Right lobe of liver (tissue), 6 donors: ENCODE results near the gene ZNF79. TPM values are rescaled to one million over a fixed set of nuclear protein-coding genes. Genes with fewer than 3 reads are reported as not detected.
A peak's percentile ranks its signal among the peaks of the same experiment; 100 is the strongest.

ENCODE experiments used
- ATAC-seq, 4 donors: fragments of 200-7000 bp; cut with Tn5 transposase; one replicate each; pipeline ENCODE4 v1.9.1; 2020; ENCODE audit warnings: mild to moderate bottlenecking in 4 of 4, moderate library complexity in 4 of 4
- DNase-seq, 3 donors: peaks; one replicate each; pipeline ENCODE4 v3.0.0-alpha.2; 2020
- H3K27ac ChIP-seq, 3 donors: fragments of 200-600 bp; one replicate each; pipeline ENCODE4 v1.8.0; 2022
- H3K27me3 ChIP-seq, 2 donors: fragments of 200-600 bp; one replicate each; pipeline ENCODE4 v1.8.0; 2022
- H3K36me3 ChIP-seq, 4 donors: fragments of 200-600 bp; sonication (generic) in 1 of 4; one replicate each; pipeline versions ENCODE4 v1.5.1 to v1.8.0; 2017 to 2022; ENCODE audit warnings: control low read depth in 1 of 4
- H3K4me1 ChIP-seq, 4 donors: fragments of 200-600 bp; sonication (generic) in 1 of 4; one replicate each; pipeline versions ENCODE4 v1.5.1 to v1.8.0; 2017 to 2022; ENCODE audit warnings: control low read depth in 1 of 4
- H3K4me3 ChIP-seq, 3 donors: fragments of 200-600 bp; one replicate each; pipeline ENCODE4 v1.8.0; 2022
- H3K9me3 ChIP-seq, 4 donors: fragments of 200-600 bp; sonication (generic) in 1 of 4; one replicate each; pipeline versions ENCODE4 v1.5.1 to v1.8.0; 2017 to 2022; ENCODE audit warnings: control low read depth in 1 of 4
- POLR2A ChIP-seq: fragments of 450-650 bp; IDR thresholded peaks from one replicate; pipeline ENCODE4 v1.6.1; 2017; ENCODE audit warnings: antibody characterized with exemption, mild to moderate bottlenecking
- WGBS: methylation state at CpG from one replicate; pipeline ENCODE4 v1.1.6; 2018; ENCODE audit warnings: low coverage, low lambda C conversion rate; ENCODE audit not compliant: insufficient coverage; ENCODE audit errors: missing lambda C conversion rate; 5-methylcytosine and 5-hydroxymethylcytosine counted together
- intact Hi-C, 2 donors: fragments of 100-400 bp; cut with DNase I; formaldehyde crosslinking; loops; one replicate each; pipeline versions ENCODE4 v1.11.2 to v1.14.1; 2022
- total RNA-seq, 6 experiments: library from RNA; depleted of rRNA in 2 of 6; stranded (reverse); fragments of >200 nt in 2 of 6; fragmentation: NEBNext Ultra II Directional in 3 of 6; extraction: Animal tissue kit (Norgen Biotek cat#: 25700) in 3 of 6; gene quantifications; one replicate each; pipeline versions ENCODE4 v1.1.0 to v1.2.4, GENCODE V29; 2016 to 2023
- TF ChIP-seq, protein P1 (sequence below), 4 donors: fragments of 200-600 bp in 3 of 4; fragments of 450-650 bp in 1 of 4; IDR thresholded peaks; one replicate each; pipeline versions ENCODE4 v1.5.1 to v1.8.0; 2016 to 2022; ENCODE audit warnings: antibody characterized with exemption in 4 of 4, mild to moderate bottlenecking in 2 of 4
- donor health status: DM: no; HTN: yes; CAD: no.
- donor health status: DM: no; HTN: no; CAD: no.
- donor health status: DM: no; HTN: no; CAD: no.
- donor health status: DM: no; HTN: yes; CAD: no.
- donor health status: DM: no; HTN: yes; CAD: no.

The ZNF79 gene
- total RNA-seq, 6 experiments from 2014 or later: 2.5 to 4.6 (median 3.5) TPM

DNA sequence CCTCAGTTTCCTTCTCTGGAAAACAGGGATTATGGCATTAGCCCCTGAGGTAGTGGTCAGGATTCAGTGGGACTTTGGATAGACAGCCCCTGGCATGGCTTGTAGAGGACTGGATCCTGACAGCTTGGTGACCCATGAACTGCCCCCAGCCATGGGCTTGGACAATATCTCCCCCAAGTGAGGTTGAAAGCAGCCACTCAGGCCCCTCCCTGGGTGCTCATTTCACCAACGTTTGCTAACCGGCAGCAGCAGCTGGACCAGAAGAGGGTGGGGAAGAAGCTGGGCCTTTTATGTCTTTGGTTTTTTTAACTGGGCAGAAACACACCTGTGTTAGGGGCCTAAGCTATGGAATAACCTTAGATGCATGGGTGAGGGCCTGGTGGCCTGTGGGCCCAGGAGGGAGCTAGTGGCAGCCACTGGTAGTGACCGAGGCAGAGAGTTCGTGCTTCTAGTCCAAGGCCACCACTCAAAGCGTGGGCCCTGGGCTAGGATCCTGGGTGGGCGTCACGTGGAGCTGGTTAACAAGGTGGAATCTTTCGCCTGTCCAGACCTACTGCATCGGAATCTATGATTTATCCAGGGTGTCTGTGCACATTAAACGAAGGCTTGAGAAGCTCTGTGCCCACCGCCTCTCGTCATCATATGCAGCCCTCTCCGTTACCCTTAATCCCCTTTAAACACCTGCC, 25.3 kb upstream of the ZNF79 start:
- H3K27me3 ChIP-seq: no peaks in the 10 kb centered on the region
- TF ChIP-seq POLR2A: no peak
- TF ChIP-seq, protein P1, sequence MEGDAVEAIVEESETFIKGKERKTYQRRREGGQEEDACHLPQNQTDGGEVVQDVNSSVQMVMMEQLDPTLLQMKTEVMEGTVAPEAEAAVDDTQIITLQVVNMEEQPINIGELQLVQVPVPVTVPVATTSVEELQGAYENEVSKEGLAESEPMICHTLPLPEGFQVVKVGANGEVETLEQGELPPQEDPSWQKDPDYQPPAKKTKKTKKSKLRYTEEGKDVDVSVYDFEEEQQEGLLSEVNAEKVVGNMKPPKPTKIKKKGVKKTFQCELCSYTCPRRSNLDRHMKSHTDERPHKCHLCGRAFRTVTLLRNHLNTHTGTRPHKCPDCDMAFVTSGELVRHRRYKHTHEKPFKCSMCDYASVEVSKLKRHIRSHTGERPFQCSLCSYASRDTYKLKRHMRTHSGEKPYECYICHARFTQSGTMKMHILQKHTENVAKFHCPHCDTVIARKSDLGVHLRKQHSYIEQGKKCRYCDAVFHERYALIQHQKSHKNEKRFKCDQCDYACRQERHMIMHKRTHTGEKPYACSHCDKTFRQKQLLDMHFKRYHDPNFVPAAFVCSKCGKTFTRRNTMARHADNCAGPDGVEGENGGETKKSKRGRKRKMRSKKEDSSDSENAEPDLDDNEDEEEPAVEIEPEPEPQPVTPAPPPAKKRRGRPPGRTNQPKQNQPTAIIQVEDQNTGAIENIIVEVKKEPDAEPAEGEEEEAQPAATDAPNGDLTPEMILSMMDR (IDR thresholded peaks at IDR 0.05): no peak
- H3K4me3 ChIP-seq: peak overlapping the region in 2 of 3 donors; percentile 74 to 77
- DNase-seq (no peak), ATAC-seq (no peak)
- intact Hi-C loops: no loop called here
- peaks cover 0 to 13% (median 0%) of the 10 kb centered on the region in 4 donors for H3K4me1 ChIP-seq
- H3K36me3 ChIP-seq: peaks cover 0 to 11% (median 0%) of the 10 kb centered on the region in 4 donors
- H3K27ac ChIP-seq: no peak overlapping the region
- WGBS: 40% methylated on average over 1 of the region's 13 CpGs
- no peaks in the 10 kb centered on the region for H3K9me3 ChIP-seq

DNA sequence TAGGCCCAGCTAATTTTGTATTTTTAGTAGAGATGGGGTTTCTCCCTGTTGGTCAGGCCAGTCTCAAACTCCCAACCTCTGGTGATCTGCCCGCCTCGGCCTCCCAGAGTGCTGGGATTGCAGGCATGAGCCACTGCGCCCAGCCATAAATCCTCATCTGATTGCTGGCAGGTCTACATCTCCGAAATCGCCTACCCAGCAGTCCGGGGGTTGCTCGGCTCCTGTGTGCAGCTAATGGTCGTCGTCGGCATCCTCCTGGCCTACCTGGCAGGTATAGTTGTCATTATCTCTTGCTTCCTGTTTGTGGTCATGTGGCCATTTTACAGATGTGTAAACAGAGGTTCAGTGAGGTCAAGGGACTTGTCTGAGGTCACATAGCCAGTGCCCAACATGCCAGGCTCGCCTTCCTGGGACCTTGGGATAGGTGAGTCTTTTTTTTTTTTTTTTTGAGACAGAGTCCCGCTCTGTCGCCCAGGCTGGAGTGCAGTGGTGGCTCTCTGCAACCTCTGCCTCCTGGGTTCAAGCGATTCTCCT, 24.4 kb upstream of the ZNF79 start:
- no peaks in the 10 kb centered on the region for H3K9me3 ChIP-seq
- no peaks in the 10 kb centered on the region for H3K27me3 ChIP-seq
- H3K4me3 ChIP-seq: no peak overlapping the region
- peaks cover 0 to 21% (median 2%) of the 10 kb centered on the region in 4 donors for H3K36me3 ChIP-seq
- TF ChIP-seq POLR2A: no peak
- TF ChIP-seq, protein P1 (IDR thresholded peaks at IDR 0.05): no peak
- no peak overlapping the region for H3K27ac ChIP-seq
- no peak for ATAC-seq
- peaks cover 0 to 13% (median 0%) of the 10 kb centered on the region in 4 donors for H3K4me1 ChIP-seq
- DNase-seq: no peak
- intact Hi-C loops: no loop called here
- 91% methylated on average over 6 of the region's 14 CpGs for WGBS

DNA sequence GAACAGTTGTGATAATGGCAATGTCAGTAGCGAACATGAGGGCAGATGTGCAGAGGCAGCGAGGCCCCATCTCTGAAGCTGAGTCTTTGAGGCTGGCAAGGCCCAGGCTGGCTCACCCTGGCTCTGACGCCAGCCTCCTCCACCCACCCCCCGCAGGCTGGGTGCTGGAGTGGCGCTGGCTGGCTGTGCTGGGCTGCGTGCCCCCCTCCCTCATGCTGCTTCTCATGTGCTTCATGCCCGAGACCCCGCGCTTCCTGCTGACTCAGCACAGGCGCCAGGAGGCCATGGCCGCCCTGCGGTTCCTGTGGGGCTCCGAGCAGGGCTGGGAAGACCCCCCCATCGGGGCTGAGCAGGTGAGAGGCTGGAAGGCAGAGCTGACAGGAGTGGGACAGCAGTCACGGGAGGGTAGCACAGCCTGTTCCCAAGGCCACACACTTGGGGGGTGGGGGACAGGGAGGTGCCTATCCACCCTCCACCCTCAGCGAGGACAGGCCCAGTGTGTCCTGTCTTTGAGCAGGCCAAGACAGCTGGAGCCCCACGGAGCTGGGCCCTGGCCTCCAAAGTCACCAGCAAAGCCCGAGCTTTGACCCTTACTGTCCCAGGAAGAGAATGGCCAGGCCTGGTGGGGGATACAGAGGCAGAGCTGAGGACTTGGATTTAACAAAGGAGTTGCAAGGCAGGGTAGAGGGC, 21.6 kb upstream of the ZNF79 start:
- Histone ChIP-seq H3K9me3 (no peaks in the 10 kb centered on the region), H3K27ac (no peak overlapping the region), H3K4me1 (peaks cover 0 to 20% (median 4%) of the 10 kb centered on the region in 4 donors), H3K36me3 (peaks cover 0 to 28% (median 2%) of the 10 kb centered on the region in 4 donors), H3K27me3 (no peaks in the 10 kb centered on the region), H3K4me3 (no peak overlapping the region)
- ATAC-seq: no peak
- 76% methylated on average over 3 of the region's 18 CpGs for WGBS
- DNase-seq: no peak
- no peak for TF ChIP-seq POLR2A
- TF ChIP-seq, protein P1 (IDR thresholded peaks at IDR 0.05): no peak
- intact Hi-C loops: no loop called here

DNA sequence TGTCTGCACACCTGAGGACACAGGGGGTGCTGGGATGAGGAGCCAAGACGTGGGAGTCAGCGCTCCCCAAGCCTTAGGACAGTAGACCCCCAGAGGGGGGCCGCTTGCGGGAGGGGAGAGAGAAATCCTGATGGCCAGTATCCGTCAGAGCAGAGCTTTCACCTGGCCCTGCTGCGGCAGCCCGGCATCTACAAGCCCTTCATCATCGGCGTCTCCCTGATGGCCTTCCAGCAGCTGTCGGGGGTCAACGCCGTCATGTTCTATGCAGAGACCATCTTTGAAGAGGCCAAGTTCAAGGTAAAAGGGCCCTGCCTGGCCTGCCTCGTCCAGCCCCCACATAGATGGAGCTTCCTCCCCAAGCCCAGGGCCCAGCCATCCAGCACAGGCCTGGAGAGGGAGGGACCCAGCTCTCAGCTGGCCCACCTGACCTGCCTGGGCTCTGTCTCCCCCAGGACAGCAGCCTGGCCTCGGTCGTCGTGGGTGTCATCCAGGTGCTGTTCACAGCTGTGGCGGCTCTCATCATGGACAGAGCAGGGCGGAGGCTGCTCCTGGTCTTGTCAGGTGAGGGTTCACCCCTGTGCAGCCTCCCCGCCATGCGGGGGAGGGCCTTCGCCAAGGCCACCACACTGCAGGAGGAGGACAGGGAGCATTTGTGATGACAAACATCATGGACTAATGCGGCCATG, 20.5 kb upstream of the ZNF79 start:
- peaks cover 0 to 28% (median 2%) of the 10 kb centered on the region in 4 donors for H3K36me3 ChIP-seq
- no peak overlapping the region for H3K27ac ChIP-seq
- DNase-seq (no peak), ATAC-seq (no peak)
- H3K9me3 ChIP-seq: no peaks in the 10 kb centered on the region
- H3K4me3 ChIP-seq: no peak overlapping the region
- TF ChIP-seq, protein P1 (IDR thresholded peaks at IDR 0.05): no peak
- TF ChIP-seq POLR2A: no peak
- intact Hi-C loops: no loop called here
- WGBS: 76% methylated on average over 3 of the region's 22 CpGs
- H3K4me1 ChIP-seq: peaks cover 0 to 20% (median 6%) of the 10 kb centered on the region in 4 donors
- H3K27me3 ChIP-seq: no peaks in the 10 kb centered on the region
